ENCODE results near the gene SEC14L3.
A peak's percentile ranks its signal among the peaks of the same experiment; 100 is the strongest.
"Not testable (repeated sequence)": the region's sequence is repeated elsewhere in the genome, so short reads cannot be mapped to it uniquely, and the experiment has no call there.

Gene SEC14L3

GRCh38 chr22:30486118-30486517, 14.3 kb upstream of the SEC14L3 start:
- no peak for DNase-seq (ENCODE audit: low spot score)

GRCh38 chr22:30485362-30485988, 13.7 kb upstream of the SEC14L3 start:
- peak; percentile 90 for DNase-seq (ENCODE audit: low spot score)

DNA sequence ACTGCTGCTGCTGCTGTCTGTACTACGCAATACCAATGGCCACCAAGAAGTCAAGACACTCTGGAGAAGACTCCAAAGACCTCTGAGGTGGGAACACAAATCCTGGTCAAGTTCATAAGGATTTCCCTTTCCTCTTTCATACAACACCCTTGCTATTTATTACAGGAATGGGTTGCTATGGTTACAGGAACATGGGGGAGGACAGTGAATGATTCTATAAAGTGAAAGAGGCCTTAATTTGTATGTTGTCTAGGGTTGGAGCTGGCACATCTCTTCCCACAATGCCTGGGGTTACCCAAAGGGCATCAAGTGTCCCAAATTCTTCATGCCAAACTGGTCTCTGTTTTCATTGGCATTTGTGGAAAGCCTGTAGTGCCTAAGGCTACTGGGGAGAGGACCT, 11.4 kb upstream of the SEC14L3 start:
- no peak for DNase-seq (ENCODE audit: low spot score)

DNA sequence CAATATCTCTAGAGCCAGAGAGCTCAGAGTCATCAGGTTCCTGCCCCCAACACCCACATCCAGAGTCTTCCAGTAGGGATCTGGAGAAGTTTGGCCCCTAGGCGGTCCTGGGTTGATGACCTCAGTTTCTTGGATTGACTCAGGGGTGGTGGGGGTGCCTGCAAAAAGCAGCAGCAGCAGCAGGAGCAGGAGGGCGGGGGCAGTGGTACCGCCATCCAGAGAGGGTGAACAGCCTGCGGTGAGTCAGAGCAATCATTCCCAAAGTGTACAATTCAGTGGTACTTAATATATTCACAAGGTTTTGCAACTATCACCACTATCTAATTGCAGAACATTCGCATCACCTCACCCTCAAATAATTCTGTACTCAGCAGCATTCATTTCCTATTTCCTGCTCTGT, 9.9 kb upstream of the SEC14L3 start:
- DNase-seq (ENCODE audit: low spot score), result no peak

DNA sequence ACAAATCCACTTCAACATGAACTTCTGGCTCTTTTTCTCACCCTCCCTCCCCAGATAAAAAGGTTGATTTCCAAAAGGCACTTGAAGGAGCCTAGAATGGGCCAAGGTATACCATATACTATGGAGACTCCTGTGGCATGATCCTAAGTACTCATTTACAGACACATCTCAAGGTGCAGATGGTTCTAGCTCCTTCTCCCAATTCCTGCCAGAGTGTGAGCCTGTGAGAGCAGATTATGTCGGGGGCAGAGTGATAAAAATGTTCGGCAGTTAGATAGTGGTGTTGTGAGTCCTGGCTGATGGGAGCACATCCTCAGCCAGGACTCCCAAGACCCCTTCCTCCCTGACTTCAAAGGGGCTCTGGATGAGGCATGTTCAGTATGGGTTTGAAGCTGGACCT, 8.2 kb upstream of the SEC14L3 start:
- DNase-seq (ENCODE audit: low spot score), result no peak

GRCh38 chr22:30474683-30475424, 3.0 kb upstream of the SEC14L3 start:
- DNase-seq (ENCODE audit: low spot score), result no peak

DNA sequence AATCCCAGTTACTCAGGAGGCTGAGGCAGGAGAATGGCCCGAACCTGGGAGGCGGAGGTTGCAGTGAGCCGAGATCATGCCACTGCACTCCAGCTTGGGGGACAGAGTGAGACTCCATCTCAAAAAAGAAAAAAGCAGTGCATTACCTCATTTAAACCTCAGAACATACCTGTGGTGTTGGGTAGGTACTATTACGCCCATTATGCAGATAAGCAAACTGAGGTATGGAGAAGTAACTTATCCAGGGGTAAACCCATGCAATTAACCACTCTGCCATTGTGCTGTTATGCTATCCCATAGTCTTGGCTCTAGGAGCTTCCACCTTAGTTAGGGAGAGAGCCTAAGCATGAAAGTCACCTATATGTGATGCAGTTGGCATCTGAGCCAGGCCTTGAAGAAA, 2.3 kb upstream of the SEC14L3 start:
- DNase-seq (ENCODE audit: low spot score), result no peak

GRCh38 chr22:30472994-30473720, 1.3 kb upstream of the SEC14L3 start:
- DNase-seq (ENCODE audit: low spot score), result no peak

DNA sequence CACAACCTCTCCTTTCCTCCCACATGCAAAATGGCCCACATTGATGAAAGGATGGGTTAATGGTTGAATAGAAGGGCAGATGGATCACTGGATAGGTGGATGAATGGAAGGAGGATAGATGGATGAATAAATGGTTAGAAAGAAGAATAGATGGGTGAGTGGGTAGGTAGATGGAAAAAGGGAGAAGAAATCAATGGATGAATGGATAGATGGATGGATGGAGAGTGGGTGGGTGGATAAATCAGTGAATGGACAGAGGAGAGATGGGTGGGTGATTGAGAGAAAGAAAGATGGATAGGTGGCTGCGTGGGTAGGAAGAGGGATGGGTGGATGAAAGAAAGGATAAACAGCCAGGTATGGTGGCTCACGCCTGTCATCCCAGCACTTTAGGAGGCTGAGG, 1.2 kb downstream of the SEC14L3 start:
- no peak for DNase-seq (ENCODE audit: low spot score)

- DNase-seq (ENCODE audit: low spot score), result no peak
These were observed 2.7 kb downstream of the SEC14L3 start for GRCh38 chr22:30469165-30469564.

DNA sequence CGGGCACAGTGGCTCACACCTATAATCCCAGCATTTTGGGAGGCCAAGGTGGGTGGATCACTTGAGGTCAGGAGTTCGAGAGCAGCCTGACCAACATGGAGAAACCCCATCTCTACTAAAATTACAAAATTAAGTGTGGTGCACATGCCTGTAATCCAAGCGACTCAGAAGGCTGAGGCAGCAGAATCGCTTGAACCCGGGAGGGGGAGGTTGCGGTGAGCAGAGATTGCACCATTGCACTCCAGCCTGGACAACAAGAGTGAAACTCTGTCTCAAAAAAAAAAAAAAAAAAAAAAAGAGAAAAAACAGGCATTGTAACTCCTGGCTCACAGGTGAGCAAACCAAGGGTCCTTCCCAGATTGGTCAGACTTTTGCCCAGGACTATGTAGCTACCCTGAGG, 11.3 kb downstream of the SEC14L3 start:
- not testable (repeated sequence) for DNase-seq (ENCODE audit: low spot score)

GRCh38 chr22:30460147-30460546, 11.7 kb downstream of the SEC14L3 start:
- no peak for DNase-seq (ENCODE audit: low spot score)

- DNase-seq (ENCODE audit: low spot score), result peak; percentile 46
These were observed 12.4 kb downstream of the SEC14L3 start for GRCh38 chr22:30459181-30460052.

GRCh38 chr22:30457981-30458380, 13.8 kb downstream of the SEC14L3 start:
- DNase-seq (ENCODE audit: low spot score), result no peak

DNA sequence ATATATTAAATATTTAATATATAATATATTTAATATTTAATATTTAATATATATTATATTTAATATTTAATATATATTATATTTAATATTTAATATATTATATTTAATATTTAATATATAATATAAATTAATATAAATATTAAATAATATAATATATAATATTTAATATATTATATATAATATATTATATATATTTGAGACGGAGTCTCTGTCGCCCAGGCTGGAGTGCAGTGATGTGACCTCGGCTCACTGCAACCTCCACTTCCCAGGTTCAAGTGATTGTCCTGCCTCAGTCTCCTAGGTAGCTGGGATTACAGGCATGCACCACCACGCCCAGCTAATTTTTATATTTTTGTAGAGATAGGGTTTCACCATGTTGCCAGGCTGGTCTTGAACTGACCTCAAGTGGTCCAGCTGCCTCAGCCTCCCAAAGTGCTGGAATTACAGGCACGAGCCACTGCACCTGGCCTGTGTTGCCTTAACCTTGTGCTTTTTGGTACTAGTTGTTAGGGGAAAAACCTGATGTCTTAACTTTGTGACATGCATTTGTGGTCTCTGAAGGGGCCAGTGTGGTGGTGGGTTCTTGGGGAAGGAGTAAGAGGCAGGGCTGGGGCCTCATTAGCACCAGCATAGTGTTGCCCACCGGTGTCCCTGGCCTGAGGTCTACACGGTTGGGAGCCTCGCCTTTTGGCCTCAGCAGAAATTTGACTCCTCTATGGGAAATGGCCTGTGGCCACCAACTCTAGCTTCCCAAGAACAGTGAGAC, 16.6 kb downstream of the SEC14L3 start:
- DNase-seq (ENCODE audit: low spot score), result no peak

DNA sequence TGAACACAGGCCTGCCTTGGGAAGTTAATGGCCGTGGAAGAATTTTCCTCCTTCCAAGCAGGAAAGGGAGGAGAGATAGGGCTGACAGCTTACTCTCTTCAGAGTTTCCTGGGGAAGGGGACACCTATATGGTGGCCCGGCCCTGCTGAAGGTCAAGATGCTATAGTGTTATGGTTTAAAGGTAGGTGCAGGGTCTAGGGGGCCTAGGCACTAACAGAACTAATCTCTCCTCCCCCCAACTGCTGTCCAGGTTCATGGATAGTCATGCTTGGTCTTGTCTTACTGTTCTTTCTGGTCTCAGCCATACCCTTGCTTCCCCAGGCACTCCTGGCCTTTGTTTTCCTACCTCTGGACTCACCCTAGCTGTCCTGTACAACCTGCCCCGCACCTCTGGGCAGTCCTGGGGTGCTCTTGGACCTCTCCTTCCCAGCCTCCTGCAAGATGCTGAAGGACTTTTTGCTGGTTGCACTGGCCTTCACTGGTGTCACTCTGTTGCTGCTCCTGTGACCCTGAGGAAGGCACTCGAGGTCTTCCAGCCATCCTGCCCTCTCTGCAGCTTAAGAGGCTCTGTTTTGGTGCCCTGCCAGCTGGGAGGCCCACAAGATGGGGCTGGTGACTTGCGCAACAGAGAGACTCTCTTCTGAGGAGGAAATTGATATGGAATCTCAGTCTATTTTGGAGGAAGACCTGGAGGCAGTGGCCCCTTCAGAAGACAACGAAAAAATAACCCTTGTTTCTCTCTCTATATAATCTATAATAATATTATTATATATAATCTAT, 17.9 kb downstream of the SEC14L3 start:
- DNase-seq (ENCODE audit: low spot score), result no peak

GRCh38 chr22:30452861-30453260, 19.0 kb downstream of the SEC14L3 start:
- DNase-seq (ENCODE audit: low spot score), result no peak

GRCh38 chr22:30451488-30451887, 20.3 kb downstream of the SEC14L3 start:
- not testable (repeated sequence) for DNase-seq (ENCODE audit: low spot score)

GRCh38 chr22:30447656-30448055, 24.2 kb downstream of the SEC14L3 start:
- DNase-seq (ENCODE audit: low spot score), result no peak

DNA sequence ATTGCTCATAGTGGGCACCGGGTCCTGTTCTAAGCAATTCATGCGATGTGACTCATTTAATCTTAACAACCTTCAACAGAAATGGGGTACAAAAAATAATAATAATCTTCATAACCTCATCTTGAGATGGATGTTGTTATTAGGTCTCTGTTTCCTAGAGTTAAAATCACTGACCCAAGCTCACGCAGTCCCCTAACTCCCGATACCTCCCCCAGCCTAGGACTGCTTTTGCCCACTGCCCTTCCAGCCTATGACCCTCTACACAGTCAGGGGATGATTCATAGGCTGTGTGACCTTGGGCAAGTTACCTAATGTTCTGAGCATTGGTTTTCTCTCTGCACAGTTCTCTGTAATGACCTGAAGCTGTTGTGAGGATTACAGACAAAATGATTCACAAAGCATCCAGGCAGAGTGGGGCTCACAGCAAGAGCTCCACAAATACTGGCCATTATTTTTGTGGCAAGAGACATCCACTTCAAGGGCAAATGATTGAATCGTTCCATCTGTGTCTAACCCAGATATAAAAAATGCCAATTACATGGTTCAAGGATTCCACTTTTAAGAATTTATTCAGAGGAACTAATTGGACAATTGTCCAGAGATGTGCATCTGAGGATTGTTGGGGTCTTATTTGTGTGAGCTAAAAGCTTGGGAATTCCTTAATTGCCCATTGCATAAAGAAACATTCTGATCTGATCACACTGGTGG, 26.2 kb downstream of the SEC14L3 start:
- no peak for DNase-seq (ENCODE audit: low spot score)
